Fibroblast of mammary gland (primary cell): ENCODE measurements around the gene ANXA11.
A peak's percentile ranks its signal among the peaks of the same experiment; 100 is the strongest.

Experiments used
- DNase-seq: peaks from one replicate; pipeline ENCODE4 v3.0.0-alpha.2; 2010; ENCODE audit warnings: low read depth
- H3K4me3 ChIP-seq: 2 replicates; pipeline ENCODE4 v1.5.1; 2011; ENCODE audit warnings: low read depth, mild to moderate bottlenecking, low read length, moderate library complexity; ENCODE audit not compliant: control insufficient read depth
- TF ChIP-seq, protein P1 (sequence below): conservative IDR thresholded peaks from 2 replicates; pipeline ENCODE4 v1.5.1; 2011; ENCODE audit warnings: low read depth, low read length, inconsistent platforms; ENCODE audit not compliant: control insufficient read depth, insufficient read depth

Gene ANXA11

DNA sequence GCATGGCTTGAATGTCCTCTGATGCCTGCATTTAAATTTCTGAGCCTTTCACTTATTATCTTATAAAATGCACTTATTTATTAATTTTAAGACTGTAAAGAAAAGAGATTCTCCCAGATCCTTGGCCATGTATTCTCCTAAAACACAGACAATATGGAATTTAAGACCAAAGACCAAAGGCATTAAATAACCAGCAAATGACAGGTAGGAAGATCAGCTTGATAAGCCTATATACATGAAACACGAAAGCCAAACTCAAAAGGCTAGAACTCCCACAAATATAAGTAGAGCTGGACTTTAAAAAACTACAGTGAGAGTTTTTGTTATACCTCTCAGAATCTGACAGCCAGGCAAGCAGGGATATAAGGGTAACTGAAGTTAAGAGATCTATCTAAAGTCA is 5.1 kb downstream of the ANXA11 start:
- no peak overlapping the region for H3K4me3 ChIP-seq
- DNase-seq = no peak
- TF ChIP-seq, protein P1, sequence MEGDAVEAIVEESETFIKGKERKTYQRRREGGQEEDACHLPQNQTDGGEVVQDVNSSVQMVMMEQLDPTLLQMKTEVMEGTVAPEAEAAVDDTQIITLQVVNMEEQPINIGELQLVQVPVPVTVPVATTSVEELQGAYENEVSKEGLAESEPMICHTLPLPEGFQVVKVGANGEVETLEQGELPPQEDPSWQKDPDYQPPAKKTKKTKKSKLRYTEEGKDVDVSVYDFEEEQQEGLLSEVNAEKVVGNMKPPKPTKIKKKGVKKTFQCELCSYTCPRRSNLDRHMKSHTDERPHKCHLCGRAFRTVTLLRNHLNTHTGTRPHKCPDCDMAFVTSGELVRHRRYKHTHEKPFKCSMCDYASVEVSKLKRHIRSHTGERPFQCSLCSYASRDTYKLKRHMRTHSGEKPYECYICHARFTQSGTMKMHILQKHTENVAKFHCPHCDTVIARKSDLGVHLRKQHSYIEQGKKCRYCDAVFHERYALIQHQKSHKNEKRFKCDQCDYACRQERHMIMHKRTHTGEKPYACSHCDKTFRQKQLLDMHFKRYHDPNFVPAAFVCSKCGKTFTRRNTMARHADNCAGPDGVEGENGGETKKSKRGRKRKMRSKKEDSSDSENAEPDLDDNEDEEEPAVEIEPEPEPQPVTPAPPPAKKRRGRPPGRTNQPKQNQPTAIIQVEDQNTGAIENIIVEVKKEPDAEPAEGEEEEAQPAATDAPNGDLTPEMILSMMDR = no peak

DNA sequence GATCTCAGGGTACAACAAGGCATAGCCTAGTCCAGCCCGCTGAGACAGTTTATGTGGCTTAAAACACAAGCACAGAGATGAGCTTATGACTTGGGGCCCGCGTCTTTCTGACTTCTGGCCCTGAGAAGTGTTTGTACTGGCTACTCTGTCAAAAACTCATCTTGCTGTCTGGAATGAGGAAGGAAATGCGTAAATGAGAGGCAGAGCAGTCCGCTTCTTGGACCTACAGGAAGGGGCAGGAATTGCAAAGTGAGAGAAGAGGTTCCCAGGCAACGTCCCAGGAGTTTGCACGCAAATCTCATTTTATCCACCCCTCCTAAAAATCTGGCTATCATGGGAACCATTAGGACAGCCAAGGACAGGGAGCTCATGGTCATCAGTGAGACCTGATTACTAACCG is 5.5 kb downstream of the ANXA11 start:
- peak; percentile 88 for DNase-seq
- TF ChIP-seq, protein P1 = peak; percentile 22
- H3K4me3 ChIP-seq = no peak overlapping the region

DNA sequence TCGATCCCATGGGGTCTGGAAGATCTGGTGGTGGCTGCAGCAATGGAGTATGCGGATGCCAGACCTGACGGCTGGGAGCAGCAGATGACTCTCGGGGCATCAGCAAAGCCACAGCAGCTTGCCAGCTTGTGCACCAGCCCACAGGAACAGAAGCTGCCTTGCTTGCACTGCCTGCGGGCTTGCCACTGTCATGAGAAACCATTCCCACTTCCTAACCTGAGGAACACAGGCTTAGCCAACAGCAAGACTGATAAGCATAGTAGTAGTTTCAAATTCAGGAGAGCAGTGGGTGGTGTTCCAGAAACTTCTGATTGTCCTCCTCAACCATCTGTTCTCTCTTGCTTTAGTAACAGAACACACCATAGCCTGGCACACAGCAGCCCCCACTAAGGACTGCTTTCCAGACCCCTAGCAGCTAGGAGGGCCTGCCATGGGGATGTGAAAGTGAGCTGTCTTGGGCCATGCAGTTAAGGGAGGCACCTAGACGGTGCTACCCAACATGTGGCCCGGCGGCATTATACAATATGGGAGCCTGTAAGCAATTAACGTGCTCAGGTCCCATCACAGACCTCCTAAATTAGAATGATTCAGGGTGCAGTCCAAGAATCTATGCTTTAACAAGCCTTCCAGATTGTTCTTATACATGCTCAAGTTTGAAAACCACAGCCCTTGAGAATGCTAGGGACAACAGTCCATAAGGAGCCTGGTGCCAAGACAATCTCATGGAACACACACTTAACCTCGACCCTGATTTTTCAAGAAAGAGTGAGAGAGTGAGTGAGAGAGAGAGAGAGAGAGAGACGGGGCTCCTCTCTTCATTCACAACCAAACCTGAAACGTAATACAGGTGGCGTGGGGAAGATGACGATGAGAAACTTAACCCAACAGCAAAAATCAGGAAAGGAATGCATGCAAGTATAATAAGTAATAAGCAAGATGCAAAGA is 7.1 kb downstream of the ANXA11 start:
- DNase-seq = no peak
- H3K4me3 ChIP-seq = no peak overlapping the region
- TF ChIP-seq, protein P1 = no peak

DNA sequence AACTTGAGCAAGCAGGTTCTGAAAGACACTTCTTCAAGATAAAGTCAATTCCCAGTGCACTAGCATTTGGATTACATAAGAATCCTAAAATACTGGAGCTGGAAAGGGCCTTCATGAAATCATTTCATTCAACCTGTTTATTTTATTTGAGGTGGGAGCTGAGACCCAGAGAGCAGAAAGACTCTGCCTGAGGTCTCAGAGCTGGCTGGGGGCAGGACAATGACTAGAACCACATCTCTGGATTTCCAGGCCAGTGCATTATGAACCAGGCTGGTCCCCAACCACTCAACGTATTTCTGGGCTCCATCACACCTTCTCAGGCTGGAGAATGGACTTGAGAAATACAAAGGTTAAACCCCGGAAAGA is 8.4 kb downstream of the ANXA11 start:
- DNase-seq = no peak
- H3K4me3 ChIP-seq = no peak overlapping the region
- TF ChIP-seq, protein P1 = no peak

DNA sequence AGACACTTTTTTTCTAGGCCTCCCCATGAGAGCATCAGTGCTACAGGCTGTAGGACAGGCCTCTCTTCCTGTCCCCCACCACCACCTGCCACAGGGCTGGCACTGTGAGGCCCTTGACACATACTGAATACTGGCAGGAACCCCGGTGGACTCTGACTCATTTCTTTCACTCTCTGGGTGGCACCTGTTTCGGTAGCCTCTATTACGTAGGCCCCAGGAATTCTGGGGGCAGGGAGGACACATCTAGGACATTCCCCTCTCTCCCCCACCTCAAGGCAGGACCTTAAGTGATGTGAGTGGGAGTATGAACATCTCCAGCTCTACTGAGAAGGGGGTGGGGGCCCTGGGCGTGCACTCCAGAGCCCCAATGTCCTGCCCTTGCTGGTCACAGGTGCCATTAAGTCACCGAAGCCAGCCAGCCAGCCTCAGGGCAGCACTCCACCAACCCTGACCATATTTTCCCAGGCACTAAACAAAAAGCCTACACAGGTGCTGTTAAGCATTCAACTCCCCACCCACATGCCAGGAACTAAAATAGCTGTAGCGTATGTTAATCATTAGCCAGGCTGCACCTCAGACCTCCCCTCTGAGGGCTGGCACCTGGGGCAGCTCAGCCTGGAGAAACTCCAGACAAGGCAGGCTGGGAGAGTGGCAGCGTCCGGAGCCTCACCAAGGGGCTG is 8.9 kb downstream of the ANXA11 start:
- DNase-seq = peak; percentile 55
- TF ChIP-seq, protein P1 = no peak
- H3K4me3 ChIP-seq = no peak overlapping the region

DNA sequence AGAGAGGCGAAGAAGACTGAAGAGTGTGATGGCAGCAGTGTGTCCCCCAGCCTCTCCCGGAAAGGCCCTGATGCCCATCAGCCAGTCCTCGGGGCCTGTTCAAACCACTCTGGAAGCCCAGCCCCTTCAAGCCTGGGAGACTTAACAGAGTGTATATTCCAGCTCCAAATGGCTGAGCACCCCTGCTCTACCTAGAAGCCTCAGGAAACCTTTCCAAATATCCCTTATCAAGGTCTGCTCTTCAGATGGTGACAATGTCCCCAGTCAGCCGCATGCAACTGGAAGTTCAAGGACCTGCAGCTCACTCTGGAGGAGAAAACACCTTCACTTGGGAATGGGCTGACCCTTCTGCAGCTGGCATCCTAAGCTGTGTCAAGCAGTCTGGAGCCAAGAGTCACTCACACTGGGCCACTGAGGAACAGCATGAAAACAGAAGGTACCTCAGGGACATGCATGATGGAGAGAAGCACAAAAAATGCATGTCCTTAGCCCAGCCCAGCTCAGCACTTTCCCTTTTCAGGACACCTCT is 10.2 kb downstream of the ANXA11 start:
- TF ChIP-seq, protein P1 = no peak
- no peak for DNase-seq
- H3K4me3 ChIP-seq = no peak overlapping the region
